Gastroesophageal sphincter (tissue), 3 donors: ENCODE data around the gene SLC35E4.

Experiments
- POLR2A ChIP-seq, 2 donors: fragments of 450-650 bp; IDR thresholded peaks; one replicate each; pipeline ENCODE4 v1.6.1; 2017; ENCODE audit warnings: antibody characterized with exemption in 2 of 2, mild to moderate bottlenecking in 2 of 2, moderate library complexity in 1 of 2
- POLR2AphosphoS5 ChIP-seq: sonication (generic); formaldehyde crosslinking; IDR thresholded peaks from one replicate; pipeline ENCODE4 v1.6.1; 2017; ENCODE audit warnings: antibody characterized with exemption
- TF ChIP-seq, protein P1 (sequence below), 4 experiments: fragments of 200-600 bp in 2 of 4; fragments of 450-650 bp in 2 of 4; sonication (generic) in 1 of 4; IDR thresholded peaks; one replicate each; pipeline ENCODE4 v1.5.1; 2017 to 2019; ENCODE audit warnings: antibody characterized with exemption in 4 of 4, mild to moderate bottlenecking in 2 of 4, moderate library complexity in 2 of 4

GRCh38 chr22:30664798-30665197 lies 29.2 kb downstream of the SLC35E4 start:
- TF ChIP-seq POLR2A (IDR thresholded peaks at IDR 0.05) (no peak), POLR2AphosphoS5 (no peak)
- TF ChIP-seq, protein P1, sequence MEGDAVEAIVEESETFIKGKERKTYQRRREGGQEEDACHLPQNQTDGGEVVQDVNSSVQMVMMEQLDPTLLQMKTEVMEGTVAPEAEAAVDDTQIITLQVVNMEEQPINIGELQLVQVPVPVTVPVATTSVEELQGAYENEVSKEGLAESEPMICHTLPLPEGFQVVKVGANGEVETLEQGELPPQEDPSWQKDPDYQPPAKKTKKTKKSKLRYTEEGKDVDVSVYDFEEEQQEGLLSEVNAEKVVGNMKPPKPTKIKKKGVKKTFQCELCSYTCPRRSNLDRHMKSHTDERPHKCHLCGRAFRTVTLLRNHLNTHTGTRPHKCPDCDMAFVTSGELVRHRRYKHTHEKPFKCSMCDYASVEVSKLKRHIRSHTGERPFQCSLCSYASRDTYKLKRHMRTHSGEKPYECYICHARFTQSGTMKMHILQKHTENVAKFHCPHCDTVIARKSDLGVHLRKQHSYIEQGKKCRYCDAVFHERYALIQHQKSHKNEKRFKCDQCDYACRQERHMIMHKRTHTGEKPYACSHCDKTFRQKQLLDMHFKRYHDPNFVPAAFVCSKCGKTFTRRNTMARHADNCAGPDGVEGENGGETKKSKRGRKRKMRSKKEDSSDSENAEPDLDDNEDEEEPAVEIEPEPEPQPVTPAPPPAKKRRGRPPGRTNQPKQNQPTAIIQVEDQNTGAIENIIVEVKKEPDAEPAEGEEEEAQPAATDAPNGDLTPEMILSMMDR (IDR thresholded peaks at IDR 0.05) = no peak
